ENCODE data around the gene NKAIN2.

The NKAIN2 gene

DNA sequence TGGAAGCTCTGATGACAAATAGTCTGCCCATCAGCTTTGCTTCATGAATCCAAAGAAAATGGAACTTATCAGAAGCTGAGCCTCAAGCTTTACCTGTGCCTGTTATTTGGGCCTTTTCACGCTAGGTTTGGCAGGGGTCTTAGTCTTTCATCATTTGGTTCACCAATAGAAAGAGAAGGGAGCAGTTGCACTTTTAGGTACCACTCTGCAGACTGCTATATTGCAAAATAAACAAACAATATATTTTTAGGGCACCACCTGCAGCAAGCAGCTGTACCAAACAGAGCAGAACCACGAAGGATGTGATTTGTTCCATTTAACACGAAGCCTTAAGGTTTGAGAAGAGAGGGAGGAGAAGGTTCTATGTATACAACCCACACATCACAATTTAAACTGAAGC, 867.1 kb downstream of the NKAIN2 start:
- no peaks in the 10 kb centered on the region for H3K9me3 ChIP-seq
- H3K36me3 ChIP-seq: no peaks in the 10 kb centered on the region
- H3K27me3 ChIP-seq: no peaks in the 10 kb centered on the region
- no peak overlapping the region for H3K4me3 ChIP-seq (ENCODE audit: low read depth, low read length)
- DNase-seq: no peak
- TF ChIP-seq, protein P1, sequence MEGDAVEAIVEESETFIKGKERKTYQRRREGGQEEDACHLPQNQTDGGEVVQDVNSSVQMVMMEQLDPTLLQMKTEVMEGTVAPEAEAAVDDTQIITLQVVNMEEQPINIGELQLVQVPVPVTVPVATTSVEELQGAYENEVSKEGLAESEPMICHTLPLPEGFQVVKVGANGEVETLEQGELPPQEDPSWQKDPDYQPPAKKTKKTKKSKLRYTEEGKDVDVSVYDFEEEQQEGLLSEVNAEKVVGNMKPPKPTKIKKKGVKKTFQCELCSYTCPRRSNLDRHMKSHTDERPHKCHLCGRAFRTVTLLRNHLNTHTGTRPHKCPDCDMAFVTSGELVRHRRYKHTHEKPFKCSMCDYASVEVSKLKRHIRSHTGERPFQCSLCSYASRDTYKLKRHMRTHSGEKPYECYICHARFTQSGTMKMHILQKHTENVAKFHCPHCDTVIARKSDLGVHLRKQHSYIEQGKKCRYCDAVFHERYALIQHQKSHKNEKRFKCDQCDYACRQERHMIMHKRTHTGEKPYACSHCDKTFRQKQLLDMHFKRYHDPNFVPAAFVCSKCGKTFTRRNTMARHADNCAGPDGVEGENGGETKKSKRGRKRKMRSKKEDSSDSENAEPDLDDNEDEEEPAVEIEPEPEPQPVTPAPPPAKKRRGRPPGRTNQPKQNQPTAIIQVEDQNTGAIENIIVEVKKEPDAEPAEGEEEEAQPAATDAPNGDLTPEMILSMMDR (IDR thresholded peaks at IDR 0.05; ENCODE audit: low read depth, low read length): no peak
- H3K4me1 ChIP-seq: no peaks in the 10 kb centered on the region

DNA sequence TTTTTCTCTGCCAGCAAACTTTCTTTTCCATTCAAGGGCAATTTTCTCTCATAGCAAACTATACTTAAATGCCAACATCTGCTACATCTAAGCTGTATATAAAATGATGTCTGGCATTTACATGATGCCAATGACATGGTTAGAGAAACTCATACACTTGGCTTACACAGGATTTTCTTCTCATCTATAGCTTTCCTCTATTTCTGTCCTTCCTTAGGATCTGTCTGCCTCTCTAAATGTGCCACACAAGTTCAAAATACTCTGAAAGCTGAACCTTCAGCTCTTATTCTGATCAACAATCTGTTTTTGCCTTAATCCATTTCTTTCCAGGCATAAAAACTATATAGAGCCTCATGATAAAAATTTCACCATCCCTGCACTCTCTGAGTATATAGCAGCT, 867.7 kb downstream of the NKAIN2 start:
- Histone ChIP-seq H3K4me1 (no peaks in the 10 kb centered on the region), H3K27me3 (no peaks in the 10 kb centered on the region), H3K4me3 (ENCODE audit: low read depth, low read length) (no peak overlapping the region), H3K9me3 (no peaks in the 10 kb centered on the region), H3K36me3 (no peaks in the 10 kb centered on the region)
- TF ChIP-seq, protein P1 (IDR thresholded peaks at IDR 0.05; ENCODE audit: low read depth, low read length): no peak
- DNase-seq: no peak

DNA sequence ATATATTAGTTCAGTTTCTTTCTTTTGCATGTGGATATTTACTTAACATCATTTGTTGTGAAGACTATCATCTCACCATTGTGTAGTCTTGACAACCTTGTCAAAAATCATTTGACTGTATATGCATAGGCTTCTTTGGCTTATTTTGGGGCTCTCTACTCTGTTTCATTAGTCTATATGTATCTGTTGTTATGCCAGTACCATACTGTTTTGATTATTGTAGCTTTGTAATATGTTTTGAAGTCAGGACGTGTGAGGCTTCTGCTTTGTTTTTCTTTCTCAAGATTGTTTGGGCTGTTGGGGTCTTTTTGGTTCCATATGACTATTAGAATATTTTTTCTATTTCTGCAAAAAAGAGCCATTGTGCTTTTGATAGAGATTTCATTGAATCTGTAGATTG, 870.4 kb downstream of the NKAIN2 start:
- TF ChIP-seq, protein P1 (IDR thresholded peaks at IDR 0.05; ENCODE audit: low read depth, low read length): no peak
- Histone ChIP-seq H3K4me1 (no peaks in the 10 kb centered on the region), H3K9me3 (no peaks in the 10 kb centered on the region), H3K27me3 (no peaks in the 10 kb centered on the region), H3K4me3 (ENCODE audit: low read depth, low read length) (no peak overlapping the region), H3K36me3 (no peaks in the 10 kb centered on the region)
- DNase-seq: no peak

DNA sequence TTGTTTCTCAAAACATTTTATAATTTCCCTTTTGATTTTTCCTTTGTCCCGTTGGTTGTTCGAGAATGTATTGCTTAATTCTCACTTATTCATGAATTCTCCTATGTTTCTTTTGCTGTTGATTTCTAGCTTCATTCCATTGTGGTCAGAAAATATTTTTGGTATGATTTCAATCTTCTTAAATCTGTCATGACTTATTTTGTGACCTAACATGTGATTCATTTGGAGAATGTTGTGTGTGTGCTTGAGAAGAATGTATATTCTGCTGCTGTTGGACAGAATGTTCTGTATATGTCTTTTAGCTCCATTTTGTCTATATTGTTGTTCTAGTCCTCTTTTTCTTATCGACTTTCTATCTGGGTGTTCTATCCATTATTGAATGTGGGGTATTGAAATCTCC, 872.4 kb downstream of the NKAIN2 start:
- TF ChIP-seq, protein P1 (IDR thresholded peaks at IDR 0.05; ENCODE audit: low read depth, low read length): no peak
- Histone ChIP-seq H3K4me3 (ENCODE audit: low read depth, low read length) (no peak overlapping the region), H3K9me3 (no peaks in the 10 kb centered on the region), H3K36me3 (no peaks in the 10 kb centered on the region), H3K4me1 (no peaks in the 10 kb centered on the region), H3K27me3 (no peaks in the 10 kb centered on the region)
- no peak for DNase-seq

DNA sequence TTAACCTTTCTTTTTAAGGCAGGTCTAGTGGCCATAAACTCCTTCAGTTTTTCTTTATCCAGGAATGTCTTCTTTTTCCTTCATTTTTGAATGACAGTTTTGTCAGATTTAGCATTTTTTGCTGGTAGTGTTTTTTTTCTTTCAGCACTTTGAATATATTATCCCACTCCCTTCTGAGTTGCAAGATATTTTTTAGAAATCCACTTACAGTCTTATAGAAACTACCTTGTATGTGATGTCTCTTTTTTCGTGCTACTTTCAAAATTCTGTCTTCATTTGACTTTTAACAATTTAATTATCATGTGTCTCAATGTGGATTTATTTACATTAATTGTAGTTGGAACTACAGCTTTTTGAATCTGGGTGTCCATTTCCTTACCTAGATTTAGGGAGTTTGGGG, 874.2 kb downstream of the NKAIN2 start:
- TF ChIP-seq, protein P1 (IDR thresholded peaks at IDR 0.05; ENCODE audit: low read depth, low read length): no peak
- Histone ChIP-seq H3K4me1 (no peaks in the 10 kb centered on the region), H3K27me3 (no peaks in the 10 kb centered on the region), H3K36me3 (no peaks in the 10 kb centered on the region), H3K9me3 (no peaks in the 10 kb centered on the region), H3K4me3 (ENCODE audit: low read depth, low read length) (no peak overlapping the region)
- DNase-seq: no peak

DNA sequence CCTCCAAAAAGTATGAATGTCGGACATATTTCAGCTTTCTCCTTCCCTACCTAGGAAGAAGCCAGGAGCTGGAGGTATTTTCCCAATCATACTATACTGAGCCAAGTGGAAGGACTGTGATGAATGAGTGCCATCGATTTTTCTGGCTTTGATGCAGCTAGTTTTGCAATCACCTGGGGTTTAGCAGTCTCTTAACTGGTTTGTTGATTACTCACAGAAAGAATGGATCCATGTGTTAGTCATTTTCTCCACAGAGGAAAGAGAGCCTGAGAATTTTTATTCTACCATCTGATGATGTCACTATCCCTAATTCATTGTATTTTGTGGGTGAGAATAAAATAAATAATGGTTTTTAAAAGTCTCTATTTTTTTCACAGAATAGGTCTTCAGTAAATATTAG, 875.7 kb downstream of the NKAIN2 start:
- Histone ChIP-seq H3K9me3 (no peaks in the 10 kb centered on the region), H3K27me3 (no peaks in the 10 kb centered on the region), H3K36me3 (no peaks in the 10 kb centered on the region), H3K4me3 (ENCODE audit: low read depth, low read length) (no peak overlapping the region), H3K4me1 (no peaks in the 10 kb centered on the region)
- TF ChIP-seq, protein P1 (IDR thresholded peaks at IDR 0.05; ENCODE audit: low read depth, low read length): no peak
- DNase-seq: no peak
